T-cell (primary cell): ENCODE data around the gene ECSIT. TPM values are rescaled to one million over a fixed set of nuclear protein-coding genes. Genes with fewer than 3 reads are reported as not detected.
"Not testable (repeated sequence)": the region's sequence is repeated elsewhere in the genome, so short reads cannot be mapped to it uniquely, and the experiment has no call there.

Experiments used
- ATAC-seq, 4 experiments: fragments of 200-7000 bp in 3 of 4; fragments of 150-1000 bp in 1 of 4; cut with Tn5 transposase; replicated peaks in 1 of 4; 1 replicate in 3 of 4; 2 replicates in 1 of 4; pipeline ENCODE4 v1.10.0; 2021; ENCODE audit warnings: moderate library complexity in 3 of 4, mild to moderate bottlenecking in 2 of 4, moderate number of reproducible peaks in 1 of 4
- CTCF ChIA-PET, 2 donors: fragments of 300-600 bp; sonication (Branson Sonifier 250); formaldehyde crosslinking; loops; one replicate each; lab custom pipeline; 2022; ENCODE audit warnings: antibody characterized with exemption in 2 of 2; lab: Charles Lee
- POLR2A ChIA-PET, 2 donors: fragments of 300-600 bp; sonication (Branson Sonifier 250); formaldehyde crosslinking; loops; one replicate each; lab custom pipeline; 2022; ENCODE audit warnings: antibody characterized with exemption in 2 of 2; lab: Charles Lee
- DNase-seq, 35 experiments: peaks; one replicate each; pipeline versions ENCODE4 v3.0.0 to v3.0.0-alpha.2; 2013 to 2023
- H3K27ac ChIP-seq: one replicate; pipeline ENCODE4 v1.5.1; 2013; ENCODE audit warnings: low read length
- H3K27me3 ChIP-seq, 2 experiments: replicated peaks in 1 of 2; 1 replicate in 1 of 2; 2 replicates in 1 of 2; pipeline versions ENCODE4 v1.6.1 to v1.7.0; 2013; ENCODE audit warnings: low read length in 1 of 2, mixed read lengths in 1 of 2; ENCODE audit not compliant: control insufficient read depth in 2 of 2, insufficient read depth in 2 of 2; ENCODE audit errors: extremely low read depth in 1 of 2
- H3K36me3 ChIP-seq, 2 donors: 1 replicate in 1 of 2; 2 replicates in 1 of 2; pipeline versions ENCODE4 v1.6.1 to v1.7.0; 2013; ENCODE audit warnings: low read length in 1 of 2; ENCODE audit not compliant: control insufficient read depth in 2 of 2, insufficient read depth in 1 of 2; ENCODE audit errors: extremely low read depth in 1 of 2
- H3K4me1 ChIP-seq, 2 experiments: 1 replicate in 1 of 2; 2 replicates in 1 of 2; pipeline versions ENCODE4 v1.6.1 to v1.7.0; 2013; ENCODE audit warnings: low read length in 2 of 2, mixed read lengths in 1 of 2; ENCODE audit not compliant: insufficient read depth in 2 of 2, control insufficient read depth in 1 of 2; ENCODE audit errors: extremely low read depth in 1 of 2
- H3K4me3 ChIP-seq, 2 donors: 1 replicate in 1 of 2; 2 replicates in 1 of 2; pipeline versions ENCODE4 v1.5.1 to v1.7.0; 2013; ENCODE audit warnings: mild to moderate bottlenecking in 2 of 2, low read length in 1 of 2, moderate library complexity in 1 of 2; ENCODE audit not compliant: control insufficient read depth in 1 of 2; ENCODE audit errors: extremely low read depth in 1 of 2
- H3K9me3 ChIP-seq: 2 replicates; pipeline ENCODE4 v1.7.0; 2013
- H3K27ac Mint-ChIP-seq, 2 donors: one replicate each; pipeline ENCODE4 v1.8.0; 2020 to 2021; ENCODE audit warnings: mild to moderate bottlenecking in 2 of 2, mixed read lengths in 2 of 2
- H3K27me3 Mint-ChIP-seq, 2 donors: one replicate each; pipeline ENCODE4 v1.8.0; 2021 to 2022; ENCODE audit warnings: mixed read lengths in 2 of 2
- H3K36me3 Mint-ChIP-seq: one replicate; pipeline ENCODE4 v1.8.0; 2021; ENCODE audit warnings: mixed read lengths
- H3K4me1 Mint-ChIP-seq, 3 donors: one replicate each; pipeline ENCODE4 v1.8.0; 2020 to 2022; ENCODE audit warnings: mixed read lengths in 3 of 3, mild to moderate bottlenecking in 1 of 3
- H3K4me3 Mint-ChIP-seq, 3 donors: one replicate each; pipeline ENCODE4 v1.8.0; 2020 to 2022; ENCODE audit warnings: mild to moderate bottlenecking in 3 of 3, mixed read lengths in 3 of 3, moderate library complexity in 3 of 3
- H3K9me3 Mint-ChIP-seq, 3 donors: one replicate each; pipeline ENCODE4 v1.8.0; 2020 to 2022; ENCODE audit warnings: mixed read lengths in 3 of 3
- WGBS: methylation state at CpG from one replicate; pipeline ENCODE4 v1.1.5; 2013; ENCODE audit warnings: missing lambda C conversion rate; ENCODE audit not compliant: insufficient coverage; 5-methylcytosine and 5-hydroxymethylcytosine counted together
- total RNA-seq, 35 experiments: library from RNA in 6 of 35; stranded (reverse) in 6 of 35; fragments of 120-200 nt in 1 of 35; gene quantifications; one replicate each; pipeline versions ENCODE4 v1.2.1 to v1.2.4 and lab custom pipeline; 2013 to 2026

ECSIT gene
- total RNA-seq, 5 donors from 2014 or later (not counting 1 experiment from before 2014, with no cell fraction given): 28.8 to 52.0 (median 48.4) TPM

GRCh38 chr19:11573354-11573753 is 44.4 kb upstream of the ECSIT start:
- H3K27ac Mint-ChIP-seq, H3K4me1 Mint-ChIP-seq, H3K27me3 Mint-ChIP-seq, H3K36me3 Mint-ChIP-seq, H3K4me3 Mint-ChIP-seq, POLR2A ChIA-PET, H3K27me3 ChIP-seq, H3K4me3 ChIP-seq, ATAC-seq, H3K9me3 Mint-ChIP-seq, H3K27ac ChIP-seq, DNase-seq, H3K9me3 ChIP-seq: not testable (repeated sequence)
- H3K36me3 ChIP-seq: peaks cover 9 to 16% of the 10 kb centered on the region in 2 donors
- WGBS: 83% methylated on average over 1 of the region's 6 CpGs
- CTCF ChIA-PET: interaction anchor here in 1 of 2 donors (0.7 kb wide), 1 partner anchor 115 kb away, joined by 3 read pairs; no protein-coding TSS in a partner anchor
- peaks cover 5 to 11% of the 10 kb centered on the region in 2 experiments for H3K4me1 ChIP-seq

- Histone ChIP-seq H3K4me3 (no peak overlapping the region), H3K36me3 (peaks cover 3 to 10% of the 10 kb centered on the region in 2 donors), H3K27me3 (no peaks in the 10 kb centered on the region), H3K9me3 (no peaks in the 10 kb centered on the region), H3K27ac (no peak overlapping the region), H3K4me1 (peaks cover 0 to 2% of the 10 kb centered on the region in 2 experiments)
- ChIA-PET CTCF (no interaction called here), POLR2A (no interaction called here)
- Mint-ChIP-seq H3K27ac (no peak overlapping the region), H3K9me3 (no peaks in the 10 kb centered on the region), H3K4me3 (no peak overlapping the region), H3K27me3 (no peaks in the 10 kb centered on the region), H3K36me3 (peaks cover 3% of the 10 kb centered on the region), H3K4me1 (peaks cover 0 to 5% (median 0%) of the 10 kb centered on the region in 3 donors)
- no peak for DNase-seq
- 80% methylated on average over 2 of the region's 5 CpGs for WGBS
- no peak for ATAC-seq
Measured at GRCh38 chr19:11570039-11570462, 41.1 kb upstream of the ECSIT start.

- DNase-seq: no peak
- WGBS: 78% methylated on average over 2 of the region's 2 CpGs
- H3K27ac Mint-ChIP-seq: no peak overlapping the region
- H3K9me3 Mint-ChIP-seq: no peaks in the 10 kb centered on the region
- H3K27me3 Mint-ChIP-seq: no peaks in the 10 kb centered on the region
- peaks cover 0 to 8% (median 2%) of the 10 kb centered on the region in 3 donors for H3K4me1 Mint-ChIP-seq
- Histone ChIP-seq H3K4me1 (peaks cover 0 to 2% of the 10 kb centered on the region in 2 experiments), H3K36me3 (peaks cover 0 to 5% of the 10 kb centered on the region in 2 donors), H3K27ac (no peak overlapping the region), H3K4me3 (no peak overlapping the region), H3K9me3 (no peaks in the 10 kb centered on the region), H3K27me3 (no peaks in the 10 kb centered on the region)
- ChIA-PET CTCF (interaction anchor here in 1 of 2 donors (0.6 kb wide), 1 partner anchor 134 kb away, joined by 4 read pairs; no protein-coding TSS in a partner anchor), POLR2A (no interaction called here)
- peaks cover 3% of the 10 kb centered on the region for H3K36me3 Mint-ChIP-seq
- no peak for ATAC-seq
- no peak overlapping the region for H3K4me3 Mint-ChIP-seq
Measured at GRCh38 chr19:11566164-11566563, 37.2 kb upstream of the ECSIT start.

GRCh38 chr19:11565649-11565980 is 36.7 kb upstream of the ECSIT start:
- DNase-seq, H3K27ac ChIP-seq, POLR2A ChIA-PET, H3K27ac Mint-ChIP-seq, H3K27me3 ChIP-seq, H3K9me3 ChIP-seq, ATAC-seq, H3K4me3 ChIP-seq, H3K4me3 Mint-ChIP-seq, H3K9me3 Mint-ChIP-seq, H3K36me3 ChIP-seq, H3K36me3 Mint-ChIP-seq, H3K27me3 Mint-ChIP-seq, H3K4me1 ChIP-seq: not testable (repeated sequence)
- WGBS: no CpG with 5 or more reads among the region's 5 CpGs
- H3K4me1 Mint-ChIP-seq: peaks cover under 1 to 11% (median 5%) of the 10 kb centered on the region in 3 donors
- CTCF ChIA-PET: interaction anchor here in 1 of 2 donors (0.6 kb wide), 1 partner anchor 134 kb away, joined by 4 read pairs; no protein-coding TSS in a partner anchor

GRCh38 chr19:11564082-11564807 is 35.3 kb upstream of the ECSIT start:
- H3K36me3 Mint-ChIP-seq, H3K36me3 ChIP-seq, H3K27ac Mint-ChIP-seq, H3K27me3 Mint-ChIP-seq, DNase-seq, CTCF ChIA-PET, ATAC-seq, H3K27ac ChIP-seq, H3K9me3 ChIP-seq, H3K4me3 ChIP-seq, H3K27me3 ChIP-seq, H3K4me3 Mint-ChIP-seq, H3K9me3 Mint-ChIP-seq: not testable (repeated sequence)
- POLR2A ChIA-PET: interaction anchor here (0.5 to 1.1 kb wide), 3 partner anchors 11 to 141 kb away, joined by 3 to 4 read pairs (median 4); no protein-coding TSS in a partner anchor
- peaks cover 10 to 19% (median 14%) of the 10 kb centered on the region in 3 donors for H3K4me1 Mint-ChIP-seq
- H3K4me1 ChIP-seq: peaks cover 2 to 14% of the 10 kb centered on the region in 2 experiments
- 100% methylated on average over 1 of the region's 6 CpGs for WGBS

GRCh38 chr19:11563532-11563931 is 34.6 kb upstream of the ECSIT start:
- POLR2A ChIA-PET: interaction anchor here (0.6 to 1.1 kb wide), 3 partner anchors 12 to 446 kb away, joined by 4 to 5 read pairs (median 4); no protein-coding TSS in a partner anchor
- Mint-ChIP-seq H3K27ac (no peak overlapping the region), H3K36me3 (peaks cover 3% of the 10 kb centered on the region), H3K4me1 (peaks cover 17 to 22% (median 17%) of the 10 kb centered on the region in 3 donors), H3K4me3 (no peak overlapping the region), H3K27me3 (no peaks in the 10 kb centered on the region), H3K9me3 (no peaks in the 10 kb centered on the region)
- H3K27ac ChIP-seq: no peak overlapping the region
- no peak overlapping the region for H3K4me3 ChIP-seq
- peaks cover 0 to 5% of the 10 kb centered on the region in 2 donors for H3K36me3 ChIP-seq
- no peaks in the 10 kb centered on the region for H3K9me3 ChIP-seq
- H3K27me3 ChIP-seq: no peaks in the 10 kb centered on the region
- DNase-seq (no peak), ATAC-seq (no peak)
- 87% methylated on average over 5 of the region's 8 CpGs for WGBS
- H3K4me1 ChIP-seq: peaks cover 2 to 16% of the 10 kb centered on the region in 2 experiments
- CTCF ChIA-PET: no interaction called here
